Prostate gland (tissue), 2 donors: ENCODE measurements around the gene TSPAN33.

Source experiments
- POLR2A ChIP-seq: fragments of 450-650 bp; IDR thresholded peaks from one replicate; pipeline ENCODE4 v1.6.1; 2016; ENCODE audit warnings: antibody characterized with exemption, mild to moderate bottlenecking
- TF ChIP-seq, protein P1 (sequence below), 4 experiments: fragments of 200-600 bp in 2 of 4; fragments of 450-650 bp in 2 of 4; sonication (generic) in 2 of 4; IDR thresholded peaks; 1 replicate in 3 of 4; 2 replicates in 1 of 4; pipeline ENCODE4 v1.5.1; 2016 to 2019; ENCODE audit warnings: antibody characterized with exemption in 4 of 4, mild to moderate bottlenecking in 2 of 4, moderate library complexity in 2 of 4

GRCh38 chr7:129136887-129137642, 7.4 kb upstream of the TSPAN33 start:
- TF ChIP-seq, protein P1, sequence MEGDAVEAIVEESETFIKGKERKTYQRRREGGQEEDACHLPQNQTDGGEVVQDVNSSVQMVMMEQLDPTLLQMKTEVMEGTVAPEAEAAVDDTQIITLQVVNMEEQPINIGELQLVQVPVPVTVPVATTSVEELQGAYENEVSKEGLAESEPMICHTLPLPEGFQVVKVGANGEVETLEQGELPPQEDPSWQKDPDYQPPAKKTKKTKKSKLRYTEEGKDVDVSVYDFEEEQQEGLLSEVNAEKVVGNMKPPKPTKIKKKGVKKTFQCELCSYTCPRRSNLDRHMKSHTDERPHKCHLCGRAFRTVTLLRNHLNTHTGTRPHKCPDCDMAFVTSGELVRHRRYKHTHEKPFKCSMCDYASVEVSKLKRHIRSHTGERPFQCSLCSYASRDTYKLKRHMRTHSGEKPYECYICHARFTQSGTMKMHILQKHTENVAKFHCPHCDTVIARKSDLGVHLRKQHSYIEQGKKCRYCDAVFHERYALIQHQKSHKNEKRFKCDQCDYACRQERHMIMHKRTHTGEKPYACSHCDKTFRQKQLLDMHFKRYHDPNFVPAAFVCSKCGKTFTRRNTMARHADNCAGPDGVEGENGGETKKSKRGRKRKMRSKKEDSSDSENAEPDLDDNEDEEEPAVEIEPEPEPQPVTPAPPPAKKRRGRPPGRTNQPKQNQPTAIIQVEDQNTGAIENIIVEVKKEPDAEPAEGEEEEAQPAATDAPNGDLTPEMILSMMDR (IDR thresholded peaks at IDR 0.05): no peak
- TF ChIP-seq POLR2A: no peak
